Esophagus squamous epithelium (tissue), 5 donors: Measurements from ENCODE around the gene KRTAP10-7. TPM values are rescaled to one million over a fixed set of nuclear protein-coding genes. Genes with fewer than 3 reads are reported as not detected.
"Not testable (repeated sequence)": the region's sequence is repeated elsewhere in the genome, so short reads cannot be mapped to it uniquely, and the experiment has no call there.

Experiments used
- DNase-seq: peaks from one replicate; lab custom pipeline; 2025; lab: John Stamatoyannopoulos, UW
- H3K27ac ChIP-seq, 4 donors: fragments of 200-600 bp; sonication (generic); one replicate each; pipeline ENCODE4 v1.5.1; 2016 to 2019; ENCODE audit warnings: mild to moderate bottlenecking in 1 of 4
- H3K27me3 ChIP-seq, 4 donors: fragments of 200-600 bp; sonication (generic); 1 replicate in 3 of 4; 2 replicates in 1 of 4; pipeline versions ENCODE4 v1.5.1 to v1.6.0; 2017 to 2021; ENCODE audit warnings: antibody characterized with exemption in 1 of 4
- H3K36me3 ChIP-seq, 3 donors: fragments of 200-600 bp; sonication (generic); one replicate each; pipeline ENCODE4 v1.5.1; 2016 to 2019
- H3K4me1 ChIP-seq, 3 donors: fragments of 200-600 bp; sonication (generic); one replicate each; pipeline ENCODE4 v1.5.1; 2017 to 2019
- H3K4me3 ChIP-seq, 4 donors: fragments of 200-600 bp; sonication (generic); 1 replicate in 3 of 4; 2 replicates in 1 of 4; pipeline ENCODE4 v1.5.1; 2016 to 2019; ENCODE audit warnings: mild to moderate bottlenecking in 2 of 4, moderate library complexity in 1 of 4
- H3K9me3 ChIP-seq, 3 donors: fragments of 200-600 bp; sonication (generic); one replicate each; pipeline ENCODE4 v1.5.1; 2016 to 2019
- CTCF ChIP-seq, 6 experiments: fragments of 450-650 bp in 4 of 6; fragments of 200-600 bp in 2 of 6; sonication (generic) in 2 of 6; IDR thresholded peaks; one replicate each; pipeline ENCODE4 v1.5.1; 2016 to 2019; ENCODE audit warnings: antibody characterized with exemption in 6 of 6, mild to moderate bottlenecking in 4 of 6, moderate library complexity in 4 of 6
- POLR2A ChIP-seq, 4 donors: fragments of 450-650 bp; IDR thresholded peaks; one replicate each; pipeline ENCODE4 v1.6.1; 2017; ENCODE audit warnings: antibody characterized with exemption in 4 of 4, mild to moderate bottlenecking in 4 of 4, moderate library complexity in 3 of 4
- WGBS, 2 donors: methylation state at CpG; one replicate each; pipeline ENCODE4 v1.1.5; 2018; 5-methylcytosine and 5-hydroxymethylcytosine counted together
- intact Hi-C: fragments of 100-400 bp; cut with DNase I; formaldehyde crosslinking; loops from one replicate; pipeline ENCODE4 v1.15.0; 2022
- total RNA-seq, 4 donors: library from RNA; depleted of rRNA; stranded (reverse); fragments of >200 nt; gene quantifications; one replicate each; pipeline ENCODE4 v1.1.0, GENCODE V29; 2016
- donor health status: DM: yes; HTN: yes; CAD: no.

The KRTAP10-7 gene
- total RNA-seq, 4 donors from 2014 or later: not detected

- WGBS, 2 donors: 20 to 38% methylated on average over 4 to 9 of the region's 17 CpGs
- H3K27me3 ChIP-seq: peaks cover 0 to 68% (median 0%) of the 10 kb centered on the region in 4 donors
- DNase-seq: no peak
Observed at GRCh38 chr21:44603109-44603875, 2.9 kb downstream of the KRTAP10-7 start.

GRCh38 chr21:44603911-44604310 is 3.5 kb downstream of the KRTAP10-7 start:
- Histone ChIP-seq H3K27ac (no peak overlapping the region), H3K4me3 (no peak overlapping the region), H3K36me3 (no peaks in the 10 kb centered on the region), H3K9me3 (no peaks in the 10 kb centered on the region), H3K4me1 (no peaks in the 10 kb centered on the region), H3K27me3 (peaks cover 0 to 63% (median 0%) of the 10 kb centered on the region in 4 donors)
- no peak for DNase-seq
- TF ChIP-seq CTCF (IDR thresholded peaks at IDR 0.05): no peak
- no peak for TF ChIP-seq POLR2A (IDR thresholded peaks at IDR 0.05)
- intact Hi-C loops: no loop called here
- 73 to 81% methylated on average over 6 to 7 of the region's 8 CpGs for WGBS, 2 donors

More at GRCh38 chr21:44603109-44603875, 2.9 kb downstream of the KRTAP10-7 start:
- H3K27ac ChIP-seq: no peak overlapping the region
- H3K36me3 ChIP-seq: no peaks in the 10 kb centered on the region
- H3K4me3 ChIP-seq: no peak overlapping the region
- intact Hi-C loops: no loop called here
- TF ChIP-seq CTCF (IDR thresholded peaks at IDR 0.05): no peak
- no peak for TF ChIP-seq POLR2A (IDR thresholded peaks at IDR 0.05)
- no peaks in the 10 kb centered on the region for H3K9me3 ChIP-seq
- no peaks in the 10 kb centered on the region for H3K4me1 ChIP-seq

- Histone ChIP-seq H3K27ac (no peak overlapping the region), H3K4me1 (no peaks in the 10 kb centered on the region), H3K36me3 (no peaks in the 10 kb centered on the region), H3K4me3 (no peak overlapping the region), H3K27me3 (peaks cover 0 to 47% (median 0%) of the 10 kb centered on the region in 4 donors), H3K9me3 (peaks cover 0 to 21% (median 0%) of the 10 kb centered on the region in 3 donors)
- TF ChIP-seq CTCF (IDR thresholded peaks at IDR 0.05): no peak
- no peak for TF ChIP-seq POLR2A (IDR thresholded peaks at IDR 0.05)
- WGBS, 2 donors: 72 to 73% methylated on average over 4 of the region's 4 CpGs
- no peak for DNase-seq
- intact Hi-C loops: no loop called here
Observed at GRCh38 chr21:44606495-44606894, 6.1 kb downstream of the KRTAP10-7 start.

GRCh38 chr21:44609193-44609592 is 8.8 kb downstream of the KRTAP10-7 start:
- peaks cover 0 to 47% (median 0%) of the 10 kb centered on the region in 4 donors for H3K27me3 ChIP-seq
- peaks cover 0 to 21% (median 0%) of the 10 kb centered on the region in 3 donors for H3K9me3 ChIP-seq
- H3K36me3 ChIP-seq: no peaks in the 10 kb centered on the region
- intact Hi-C loops: no loop called here
- H3K4me3 ChIP-seq: no peak overlapping the region
- no peaks in the 10 kb centered on the region for H3K4me1 ChIP-seq
- TF ChIP-seq POLR2A (IDR thresholded peaks at IDR 0.05): no peak
- no peak for TF ChIP-seq CTCF (IDR thresholded peaks at IDR 0.05)
- H3K27ac ChIP-seq: no peak overlapping the region
- no peak for DNase-seq

- H3K27ac ChIP-seq, intact Hi-C loops, DNase-seq, H3K36me3 ChIP-seq, H3K4me1 ChIP-seq, H3K4me3 ChIP-seq: not testable (repeated sequence)
- WGBS, 2 donors: 83 to 94% methylated on average over 3 to 5 of the region's 7 CpGs
- Histone ChIP-seq H3K27me3 (peaks cover 0 to 51% (median 0%) of the 10 kb centered on the region in 4 donors), H3K9me3 (peaks cover 0 to 21% (median 0%) of the 10 kb centered on the region in 3 donors)
Observed at GRCh38 chr21:44610157-44610843, 9.9 kb downstream of the KRTAP10-7 start.
